ENCODE results near the gene PDE11A. TPM values are rescaled to one million over a fixed set of nuclear protein-coding genes. Genes with fewer than 3 reads are reported as not detected.

PDE11A gene
- polyA plus RNA-seq, 1 experiment: 0.53 TPM

GRCh38 chr2:177881921-177882320 is 190.7 kb downstream of the PDE11A start:
- no peak for DNase-seq (ENCODE audit: low read depth)
- ChIA-PET CTCF (no interaction called here), POLR2A (no interaction called here)
- Histone ChIP-seq H3K27me3 (ENCODE audit: control insufficient read depth, insufficient read depth, low read length) (no peaks in the 10 kb centered on the region), H3K36me3 (ENCODE audit: control insufficient read depth, insufficient read depth, low read length) (no peaks in the 10 kb centered on the region), H3K4me3 (ENCODE audit: low read depth, low read length) (no peak overlapping the region)
- no peak for TF ChIP-seq CTCF (IDR thresholded peaks at IDR 0.05; ENCODE audit: insufficient read depth, low read depth, low read length)

- no peak for DNase-seq (ENCODE audit: low read depth)
- no peak for TF ChIP-seq CTCF (IDR thresholded peaks at IDR 0.05; ENCODE audit: insufficient read depth, low read depth, low read length)
- Histone ChIP-seq H3K4me3 (ENCODE audit: low read depth, low read length) (no peak overlapping the region), H3K27me3 (ENCODE audit: control insufficient read depth, insufficient read depth, low read length) (no peaks in the 10 kb centered on the region), H3K36me3 (ENCODE audit: control insufficient read depth, insufficient read depth, low read length) (no peaks in the 10 kb centered on the region)
- ChIA-PET POLR2A (no interaction called here), CTCF (no interaction called here)
Observed at GRCh38 chr2:177881008-177881747, 191.4 kb downstream of the PDE11A start.

GRCh38 chr2:177880285-177880684 is 192.3 kb downstream of the PDE11A start:
- H3K27me3 ChIP-seq (ENCODE audit: control insufficient read depth, insufficient read depth, low read length): no peaks in the 10 kb centered on the region
- ChIA-PET POLR2A (no interaction called here), CTCF (no interaction called here)
- no peak for DNase-seq (ENCODE audit: low read depth)
- no peak for TF ChIP-seq CTCF (IDR thresholded peaks at IDR 0.05; ENCODE audit: insufficient read depth, low read depth, low read length)
- no peak overlapping the region for H3K4me3 ChIP-seq (ENCODE audit: low read depth, low read length)
- H3K36me3 ChIP-seq (ENCODE audit: control insufficient read depth, insufficient read depth, low read length): no peaks in the 10 kb centered on the region

- CTCF ChIA-PET: interaction anchor here (0.6 to 1.1 kb wide), 2 partner anchors 21 to 78 kb away, joined by 3 read pairs; no protein-coding TSS in a partner anchor
- DNase-seq (ENCODE audit: low read depth): no peak
- Histone ChIP-seq H3K27me3 (ENCODE audit: control insufficient read depth, insufficient read depth, low read length) (no peaks in the 10 kb centered on the region), H3K36me3 (ENCODE audit: control insufficient read depth, insufficient read depth, low read length) (no peaks in the 10 kb centered on the region), H3K4me3 (ENCODE audit: low read depth, low read length) (no peak overlapping the region)
- POLR2A ChIA-PET: no interaction called here
- no peak for TF ChIP-seq CTCF (IDR thresholded peaks at IDR 0.05; ENCODE audit: insufficient read depth, low read depth, low read length)
Observed at GRCh38 chr2:177876950-177877349, 195.6 kb downstream of the PDE11A start.

- POLR2A ChIA-PET: no interaction called here
- CTCF ChIA-PET: no interaction called here
- no peak overlapping the region for H3K4me3 ChIP-seq (ENCODE audit: low read depth, low read length)
- no peaks in the 10 kb centered on the region for H3K36me3 ChIP-seq (ENCODE audit: control insufficient read depth, insufficient read depth, low read length)
- H3K27me3 ChIP-seq (ENCODE audit: control insufficient read depth, insufficient read depth, low read length): no peaks in the 10 kb centered on the region
- no peak for TF ChIP-seq CTCF (IDR thresholded peaks at IDR 0.05; ENCODE audit: insufficient read depth, low read depth, low read length)
- DNase-seq (ENCODE audit: low read depth): no peak
Observed at GRCh38 chr2:177874686-177875085, 197.9 kb downstream of the PDE11A start.

Data from BJ (cell line).